Measurements from ENCODE around the gene SERP2.

DNA sequence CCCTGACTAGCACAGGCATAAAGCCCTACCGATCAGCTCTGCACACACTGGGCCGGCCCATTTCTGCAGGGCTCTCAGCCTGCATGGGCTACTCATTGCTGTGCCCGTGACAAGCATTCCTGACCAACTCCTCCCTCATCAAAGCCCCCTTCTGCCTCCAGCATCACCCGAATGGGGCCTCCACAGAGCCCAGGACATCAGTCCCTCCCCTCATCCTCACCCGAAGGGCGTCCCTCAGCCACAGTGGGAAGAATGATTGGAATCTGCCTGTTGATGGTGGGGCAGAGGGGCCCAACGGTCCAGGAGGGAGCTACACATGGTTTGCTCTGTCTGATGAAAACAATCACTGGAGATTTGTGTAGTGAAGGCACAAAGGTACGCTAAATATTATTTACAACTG, 43.8 kb downstream of the SERP2 start:
- TF ChIP-seq, protein P1, sequence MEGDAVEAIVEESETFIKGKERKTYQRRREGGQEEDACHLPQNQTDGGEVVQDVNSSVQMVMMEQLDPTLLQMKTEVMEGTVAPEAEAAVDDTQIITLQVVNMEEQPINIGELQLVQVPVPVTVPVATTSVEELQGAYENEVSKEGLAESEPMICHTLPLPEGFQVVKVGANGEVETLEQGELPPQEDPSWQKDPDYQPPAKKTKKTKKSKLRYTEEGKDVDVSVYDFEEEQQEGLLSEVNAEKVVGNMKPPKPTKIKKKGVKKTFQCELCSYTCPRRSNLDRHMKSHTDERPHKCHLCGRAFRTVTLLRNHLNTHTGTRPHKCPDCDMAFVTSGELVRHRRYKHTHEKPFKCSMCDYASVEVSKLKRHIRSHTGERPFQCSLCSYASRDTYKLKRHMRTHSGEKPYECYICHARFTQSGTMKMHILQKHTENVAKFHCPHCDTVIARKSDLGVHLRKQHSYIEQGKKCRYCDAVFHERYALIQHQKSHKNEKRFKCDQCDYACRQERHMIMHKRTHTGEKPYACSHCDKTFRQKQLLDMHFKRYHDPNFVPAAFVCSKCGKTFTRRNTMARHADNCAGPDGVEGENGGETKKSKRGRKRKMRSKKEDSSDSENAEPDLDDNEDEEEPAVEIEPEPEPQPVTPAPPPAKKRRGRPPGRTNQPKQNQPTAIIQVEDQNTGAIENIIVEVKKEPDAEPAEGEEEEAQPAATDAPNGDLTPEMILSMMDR (IDR thresholded peaks at IDR 0.05) = no peak
- no peak for TF ChIP-seq POLR2A (IDR thresholded peaks at IDR 0.05; ENCODE audit: low read depth)
- TF ChIP-seq POLR2AphosphoS5 (IDR thresholded peaks at IDR 0.05) = no peak

Data from esophagus muscularis mucosa (tissue), 3 donors.